UCSD-AML1 (cell line): ENCODE measurements around the gene NAP1L4.

ENCODE experiments used
- DNase-seq: peaks from one replicate; lab custom pipeline; 2025; ENCODE audit not compliant: unreplicated experiment; lab: John Stamatoyannopoulos, UW

Gene NAP1L4

GRCh38 chr11:3010521-3011275 lies 18.6 kb upstream of the NAP1L4 start:
- DNase-seq = no peak

GRCh38 chr11:3010004-3010403 lies 17.9 kb upstream of the NAP1L4 start:
- no peak for DNase-seq

- no peak for DNase-seq
These were observed 17.4 kb upstream of the NAP1L4 start for GRCh38 chr11:3009481-3009880.

- DNase-seq = no peak
These were observed 16.7 kb upstream of the NAP1L4 start for GRCh38 chr11:3008746-3009336.

- DNase-seq = no peak
These were observed 15.4 kb upstream of the NAP1L4 start for GRCh38 chr11:3007404-3008010.

GRCh38 chr11:3006505-3007260 lies 14.6 kb upstream of the NAP1L4 start:
- no peak for DNase-seq

GRCh38 chr11:3004481-3004880 lies 12.4 kb upstream of the NAP1L4 start:
- DNase-seq = no peak

GRCh38 chr11:3003396-3004231 lies 11.5 kb upstream of the NAP1L4 start:
- DNase-seq = no peak

- DNase-seq = no peak
These were observed 10.7 kb upstream of the NAP1L4 start for GRCh38 chr11:3002871-3003270.

GRCh38 chr11:3002351-3002861 lies 10.3 kb upstream of the NAP1L4 start:
- DNase-seq = no peak

- DNase-seq = no peak
These were observed 9.4 kb upstream of the NAP1L4 start for GRCh38 chr11:3001496-3001895.

GRCh38 chr11:3000032-3000961 lies 8.2 kb upstream of the NAP1L4 start:
- no peak for DNase-seq

GRCh38 chr11:2999464-2999998 lies 7.4 kb upstream of the NAP1L4 start:
- DNase-seq = no peak

- no peak for DNase-seq
These were observed 6.1 kb upstream of the NAP1L4 start for GRCh38 chr11:2998073-2998850.

- no peak for DNase-seq
These were observed 5.3 kb upstream of the NAP1L4 start for GRCh38 chr11:2997406-2997805.

GRCh38 chr11:2996976-2997375 lies 4.8 kb upstream of the NAP1L4 start:
- DNase-seq = no peak

GRCh38 chr11:2995893-2996554 lies 3.9 kb upstream of the NAP1L4 start:
- no peak for DNase-seq

- no peak for DNase-seq
These were observed 3.0 kb upstream of the NAP1L4 start for GRCh38 chr11:2995031-2995561.
